Keratinocyte (primary cell): ENCODE data around the gene NPPA. TPM values are rescaled to one million over a fixed set of nuclear protein-coding genes. Genes with fewer than 3 reads are reported as not detected.

Source experiments
- DNase-seq: peaks from one replicate; pipeline ENCODE4 v3.0.0-alpha.2; 2011; ENCODE audit warnings: low read depth, missing footprints, low spot score
- FAIRE-seq: peaks from 2 replicates; lab custom pipeline; 2011; peaks lifted over from hg19 to GRCh38; lab: Jason Lieb, UNC
- H2AFZ ChIP-seq: 2 replicates; pipeline ENCODE4 v1.6.0; 2012; ENCODE audit warnings: low read length, control low read depth, inconsistent platforms; ENCODE audit not compliant: control insufficient read depth
- H3K27ac ChIP-seq: 2 replicates; pipeline ENCODE4 v1.5.1; 2011; ENCODE audit warnings: low read length; ENCODE audit not compliant: control insufficient read depth, insufficient read depth
- H3K27me3 ChIP-seq: 3 replicates; pipeline ENCODE4 v1.6.0; 2011; ENCODE audit warnings: low read length; ENCODE audit not compliant: control insufficient read depth, insufficient read depth; ENCODE audit errors: extremely low read depth
- H3K36me3 ChIP-seq, 2 experiments: 2 replicates in 1 of 2; 3 replicates in 1 of 2; pipeline ENCODE4 v1.5.1; 2011; ENCODE audit warnings: low read length in 2 of 2, mild to moderate bottlenecking in 1 of 2; ENCODE audit not compliant: control insufficient read depth in 2 of 2, insufficient read depth in 2 of 2; ENCODE audit errors: extremely low read depth in 1 of 2
- H3K4me1 ChIP-seq: 3 replicates; pipeline ENCODE4 v1.5.1; 2011; ENCODE audit warnings: low read length; ENCODE audit not compliant: control insufficient read depth, insufficient read depth; ENCODE audit errors: extremely low read depth
- H3K4me2 ChIP-seq: 3 replicates; pipeline ENCODE4 v1.6.0; 2011; ENCODE audit warnings: low read depth, low read length; ENCODE audit not compliant: control insufficient read depth, insufficient read depth; ENCODE audit errors: extremely low read depth
- H3K4me3 ChIP-seq, 3 experiments: fragments of 200-600 bp in 1 of 3; sonication (generic) in 1 of 3; 2 replicates in 2 of 3; 3 replicates in 1 of 3; pipeline ENCODE4 v1.5.1; 2011 to 2016; ENCODE audit warnings: low read length in 3 of 3, mild to moderate bottlenecking in 3 of 3, control low read depth in 2 of 3, inconsistent platforms in 1 of 3, low read depth in 1 of 3, mixed read lengths in 1 of 3, mixed run types in 1 of 3, moderate library complexity in 1 of 3; ENCODE audit not compliant: control insufficient read depth in 2 of 3, insufficient read depth in 2 of 3; ENCODE audit errors: extremely low read depth in 1 of 3
- H3K79me2 ChIP-seq: 2 replicates; pipeline ENCODE4 v1.6.0; 2012; ENCODE audit warnings: low read length; ENCODE audit not compliant: control insufficient read depth, insufficient read depth
- H3K9ac ChIP-seq: 3 replicates; pipeline ENCODE4 v1.6.0; 2011; ENCODE audit warnings: low read length; ENCODE audit not compliant: control insufficient read depth, insufficient read depth; ENCODE audit errors: extremely low read depth
- H3K9me1 ChIP-seq: 3 replicates; pipeline ENCODE4 v1.6.0; 2011; ENCODE audit warnings: low read length; ENCODE audit not compliant: control insufficient read depth, insufficient read depth; ENCODE audit errors: extremely low read depth
- H3K9me3 ChIP-seq: 2 replicates; pipeline ENCODE4 v1.5.1; 2012; ENCODE audit warnings: low read depth, low read length; ENCODE audit not compliant: control insufficient read depth
- H4K20me1 ChIP-seq: 3 replicates; pipeline ENCODE4 v1.6.0; 2011; ENCODE audit warnings: low read length; ENCODE audit not compliant: control insufficient read depth, insufficient read depth; ENCODE audit errors: extremely low read depth
- EZH2 ChIP-seq: IDR thresholded peaks from one replicate; pipeline ENCODE4 v1.6.1; 2012; ENCODE audit warnings: inconsistent platforms, mild to moderate bottlenecking, low read length, moderate library complexity
- dilution Hi-C: fragments of 300-500 bp; cut with MboI; formaldehyde crosslinking; loops from one replicate; pipeline ENCODE4 v1.7.0; 2020; ENCODE audit warnings: low sequenced_read_pairs; ENCODE audit not compliant: extremely low pct_ligation_motif_present
- polyA plus RNA-seq, 5 experiments: library from polyadenylated mRNA; depleted of rRNA in 3 of 5; stranded (reverse) in 3 of 5; stranded (forward) in 1 of 5; unstranded in 1 of 5; fragments of >200 nt; gene quantifications; 1 replicate in 1 of 5; 2 replicates in 3 of 5; 3 replicates in 1 of 5; pipeline versions ENCODE4 v1.2.1 to v1.2.3, GENCODE V29; 2011 to 2012; ENCODE audit warnings: missing spikeins in 2 of 5, low read depth in 1 of 5, low replicate concordance in 1 of 5
- TF ChIP-seq, protein P1 (sequence below), 3 experiments: IDR thresholded peaks in 1 of 3; conservative IDR thresholded peaks in 1 of 3; optimal IDR thresholded peaks in 1 of 3; 2 replicates in 2 of 3; 3 replicates in 1 of 3; pipeline versions ENCODE3 to v1.5.1; 2011; ENCODE audit warnings: low read length in 3 of 3, mild to moderate bottlenecking in 3 of 3, moderate library complexity in 2 of 3, control low read depth in 1 of 3, inconsistent platforms in 1 of 3; ENCODE audit not compliant: insufficient read depth in 2 of 3; ENCODE audit errors: extremely low read depth in 1 of 3

NPPA gene
- polyA plus RNA-seq, 1 donor (not counting 4 experiments of a cell fraction or from before 2014, with no cell fraction given): not detected

DNA sequence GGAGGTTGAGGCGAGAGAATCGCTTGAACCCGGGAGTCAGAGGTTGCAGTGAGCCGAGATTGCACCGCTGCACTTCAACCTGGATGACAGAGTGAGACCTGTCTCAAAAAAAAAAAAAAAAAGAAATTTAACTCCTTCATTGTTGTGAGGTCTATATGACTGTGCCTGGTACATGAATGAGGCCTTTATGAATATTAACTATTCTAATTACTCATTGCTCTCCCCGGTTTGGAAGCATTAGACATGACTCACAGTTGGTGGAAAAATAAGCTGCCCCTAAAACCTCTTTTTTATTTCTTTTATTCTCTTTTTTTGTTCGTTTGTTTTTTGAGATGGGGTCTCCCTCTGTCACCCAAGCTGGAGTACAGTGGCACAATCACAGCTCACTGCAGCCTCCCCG, 7.8 kb upstream of the NPPA start:
- peaks cover 42% of the 10 kb centered on the region for H3K27me3 ChIP-seq
- no peaks in the 10 kb centered on the region for H3K79me2 ChIP-seq
- no peak for FAIRE-seq

DNA sequence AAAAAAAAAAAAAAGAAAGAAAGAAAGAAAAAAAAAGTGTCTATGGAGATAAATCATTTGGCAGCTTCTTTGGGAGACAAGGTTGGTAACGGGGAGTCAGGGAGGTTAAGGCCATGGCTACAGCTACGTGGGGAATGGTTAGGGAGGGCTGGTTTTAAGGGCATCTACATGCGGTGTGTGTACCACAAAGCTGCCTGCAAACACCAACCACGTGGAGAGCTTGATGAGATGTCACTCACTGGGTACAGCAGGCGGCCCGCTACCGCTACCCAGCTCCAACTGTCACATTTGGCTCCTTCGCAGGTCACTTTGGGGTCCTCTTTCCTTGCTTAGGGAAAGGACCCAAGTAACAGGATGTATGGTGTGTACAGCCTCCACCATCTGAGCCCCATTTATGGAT, 6.9 kb upstream of the NPPA start:
- H3K9me3 ChIP-seq: no peaks in the 10 kb centered on the region
- no peak for FAIRE-seq
- no peaks in the 10 kb centered on the region for H4K20me1 ChIP-seq
- no peaks in the 10 kb centered on the region for H3K4me1 ChIP-seq
- DNase-seq: no peak
- no peaks in the 10 kb centered on the region for H3K36me3 ChIP-seq
- H3K9ac ChIP-seq: no peak overlapping the region
- H3K79me2 ChIP-seq: no peaks in the 10 kb centered on the region
- dilution Hi-C loops: no loop called here
- TF ChIP-seq EZH2: no peak
- TF ChIP-seq, protein P1, sequence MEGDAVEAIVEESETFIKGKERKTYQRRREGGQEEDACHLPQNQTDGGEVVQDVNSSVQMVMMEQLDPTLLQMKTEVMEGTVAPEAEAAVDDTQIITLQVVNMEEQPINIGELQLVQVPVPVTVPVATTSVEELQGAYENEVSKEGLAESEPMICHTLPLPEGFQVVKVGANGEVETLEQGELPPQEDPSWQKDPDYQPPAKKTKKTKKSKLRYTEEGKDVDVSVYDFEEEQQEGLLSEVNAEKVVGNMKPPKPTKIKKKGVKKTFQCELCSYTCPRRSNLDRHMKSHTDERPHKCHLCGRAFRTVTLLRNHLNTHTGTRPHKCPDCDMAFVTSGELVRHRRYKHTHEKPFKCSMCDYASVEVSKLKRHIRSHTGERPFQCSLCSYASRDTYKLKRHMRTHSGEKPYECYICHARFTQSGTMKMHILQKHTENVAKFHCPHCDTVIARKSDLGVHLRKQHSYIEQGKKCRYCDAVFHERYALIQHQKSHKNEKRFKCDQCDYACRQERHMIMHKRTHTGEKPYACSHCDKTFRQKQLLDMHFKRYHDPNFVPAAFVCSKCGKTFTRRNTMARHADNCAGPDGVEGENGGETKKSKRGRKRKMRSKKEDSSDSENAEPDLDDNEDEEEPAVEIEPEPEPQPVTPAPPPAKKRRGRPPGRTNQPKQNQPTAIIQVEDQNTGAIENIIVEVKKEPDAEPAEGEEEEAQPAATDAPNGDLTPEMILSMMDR (optimal IDR thresholded peaks at IDR 0.05 in 1 of 3, IDR thresholded peaks at IDR 0.05 in 1 of 3, conservative IDR thresholded peaks at IDR 0.05 in 1 of 3; ENCODE audit: extremely low read depth in 1 of 3, insufficient read depth in 2 of 3, low read length in 3 of 3): no peak
- no peak overlapping the region for H3K27ac ChIP-seq
- no peaks in the 10 kb centered on the region for H3K9me1 ChIP-seq
- no peak overlapping the region for H3K4me3 ChIP-seq
- no peak overlapping the region for H2AFZ ChIP-seq
- H3K4me2 ChIP-seq: no peak overlapping the region
- H3K27me3 ChIP-seq: peaks cover 35% of the 10 kb centered on the region

More for the DNA sequence above, 7.8 kb upstream of the NPPA start:
- Histone ChIP-seq H3K4me2 (no peak overlapping the region), H4K20me1 (no peaks in the 10 kb centered on the region), H3K9me3 (no peaks in the 10 kb centered on the region), H3K36me3 (no peaks in the 10 kb centered on the region), H3K27ac (no peak overlapping the region), H3K9ac (no peak overlapping the region), H2AFZ (no peak overlapping the region), H3K4me1 (no peaks in the 10 kb centered on the region), H3K4me3 (no peak overlapping the region), H3K9me1 (no peaks in the 10 kb centered on the region)
- no peak for DNase-seq
- dilution Hi-C loops: no loop called here
- TF ChIP-seq, protein P1 (optimal IDR thresholded peaks at IDR 0.05 in 1 of 3, IDR thresholded peaks at IDR 0.05 in 1 of 3, conservative IDR thresholded peaks at IDR 0.05 in 1 of 3; ENCODE audit: extremely low read depth in 1 of 3, insufficient read depth in 2 of 3, low read length in 3 of 3): no peak
- no peak for TF ChIP-seq EZH2
